Calu3 (cell line): ENCODE measurements around the gene BTBD8. TPM values are rescaled to one million over a fixed set of nuclear protein-coding genes. Genes with fewer than 3 reads are reported as not detected.

Source experiments
- BruUV-seq: library from RNA; stranded (reverse); fragments of 400-500 nt; replicated peaks from 2 replicates; lab custom pipeline; 2021; lab: Mats Ljungman, UMichigan
- CTCF ChIA-PET: fragments of 300-600 bp; sonication (Branson Sonifier 250); formaldehyde crosslinking; loops from one replicate; lab custom pipeline; 2022; ENCODE audit warnings: antibody characterized with exemption; lab: Charles Lee
- DNase-seq: peaks from one replicate; pipeline ENCODE4 v3.0.0; 2022
- H3K27ac Mint-ChIP-seq: one replicate; pipeline ENCODE4 v1.8.0; 2022; ENCODE audit warnings: mixed read lengths; ENCODE audit not compliant: unreplicated experiment
- H3K27me3 Mint-ChIP-seq: one replicate; pipeline ENCODE4 v1.8.0; 2022; ENCODE audit warnings: mixed read lengths; ENCODE audit not compliant: unreplicated experiment
- H3K36me3 Mint-ChIP-seq: one replicate; pipeline ENCODE4 v1.8.0; 2022; ENCODE audit warnings: mild to moderate bottlenecking, moderate library complexity, mixed read lengths; ENCODE audit not compliant: insufficient read depth, unreplicated experiment
- H3K4me1 Mint-ChIP-seq: one replicate; pipeline ENCODE4 v1.8.0; 2022; ENCODE audit warnings: mild to moderate bottlenecking, low read depth, mixed read lengths; ENCODE audit not compliant: unreplicated experiment
- H3K4me3 Mint-ChIP-seq: one replicate; pipeline ENCODE4 v1.8.0; 2022; ENCODE audit warnings: mild to moderate bottlenecking, low read depth, moderate library complexity, mixed read lengths; ENCODE audit not compliant: unreplicated experiment
- H3K9me3 Mint-ChIP-seq: one replicate; pipeline ENCODE4 v1.8.0; 2022; ENCODE audit warnings: low read depth, mixed read lengths; ENCODE audit not compliant: unreplicated experiment
- intact Hi-C: fragments of 100-400 bp; cut with micrococcal nuclease; formaldehyde crosslinking; loops from one replicate; pipeline ENCODE4 v1.10.0; 2022; ENCODE audit not compliant: unreplicated experiment
- total RNA-seq: library from RNA; stranded (reverse); gene quantifications from 2 replicates; pipeline ENCODE4 v1.2.3, GENCODE V29; 2022
- TF ChIP-seq, protein P1 (sequence below): fragments of 200-600 bp; IDR thresholded peaks from one replicate; pipeline ENCODE4 v1.8.0; 2022; ENCODE audit warnings: antibody characterized with exemption; ENCODE audit not compliant: unreplicated experiment

The BTBD8 gene
- total RNA-seq, 1 experiment from 2014 or later = 4.0 TPM

DNA sequence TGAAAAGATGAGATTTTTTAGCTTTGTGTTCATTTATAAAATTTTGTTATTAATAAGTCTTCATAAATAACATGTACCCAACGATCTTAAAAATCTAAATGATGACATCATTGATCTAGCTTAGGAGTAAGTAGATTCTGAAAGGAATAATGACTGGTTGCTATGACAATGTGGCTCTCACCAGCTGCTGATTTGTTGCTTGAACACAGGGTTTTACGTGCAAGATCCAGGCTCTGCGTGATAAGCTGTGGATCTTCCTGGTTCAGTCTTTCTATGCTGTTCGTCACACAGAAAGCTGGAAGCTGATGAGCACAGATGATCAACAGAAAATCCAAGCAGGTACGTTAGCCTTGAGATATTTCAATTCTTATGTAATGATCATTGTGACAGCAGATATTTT lies 88.5 kb downstream of the BTBD8 start:
- CTCF ChIA-PET = no interaction called here
- no peaks in the 10 kb centered on the region for H3K9me3 Mint-ChIP-seq
- H3K27ac Mint-ChIP-seq = no peak overlapping the region

DNA sequence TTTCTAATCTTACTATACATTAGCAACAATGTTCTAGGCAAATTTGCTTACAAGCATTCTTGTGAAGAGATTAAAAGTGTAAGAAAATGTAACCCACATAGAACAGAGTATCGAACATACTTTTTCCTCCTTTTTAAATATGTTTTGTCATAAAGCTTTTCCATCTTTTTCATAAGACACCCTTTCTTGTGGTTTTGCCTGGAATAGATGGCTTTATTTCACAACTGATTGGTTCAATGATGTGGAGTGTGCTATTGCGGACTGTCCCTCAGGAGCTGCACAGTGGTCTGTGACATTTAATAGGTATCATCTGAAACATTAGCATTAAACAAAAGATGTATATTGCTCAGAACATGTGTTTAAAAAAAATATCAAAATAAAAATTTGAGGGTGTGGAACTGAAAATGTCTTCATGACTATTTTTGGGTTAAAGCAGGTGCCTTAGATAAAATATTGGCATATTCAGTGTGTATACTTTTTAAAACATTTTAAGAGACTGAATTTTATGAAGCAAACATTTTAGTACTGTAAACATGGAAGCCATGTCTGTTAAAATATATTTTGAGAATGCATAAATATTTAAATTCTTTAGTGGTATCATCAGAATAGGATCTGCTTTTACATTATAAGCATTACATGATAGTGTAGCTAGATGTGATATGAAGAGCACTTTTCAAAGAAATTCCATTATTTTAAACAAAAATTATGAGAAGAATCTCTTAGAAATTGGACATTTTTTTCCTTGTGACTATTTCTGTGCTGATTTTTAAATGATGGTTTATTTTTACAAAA lies 89.3 kb downstream of the BTBD8 start:
- no peaks in the 10 kb centered on the region for H3K36me3 Mint-ChIP-seq
- intact Hi-C loops = no loop called here
- CTCF ChIA-PET = no interaction called here
- no peak for DNase-seq
- BruUV-seq = no TSS peak
- no peaks in the 10 kb centered on the region for H3K27me3 Mint-ChIP-seq
- no peaks in the 10 kb centered on the region for H3K4me1 Mint-ChIP-seq
- H3K4me3 Mint-ChIP-seq = no peak overlapping the region
- no peak overlapping the region for H3K27ac Mint-ChIP-seq
- TF ChIP-seq, protein P1, sequence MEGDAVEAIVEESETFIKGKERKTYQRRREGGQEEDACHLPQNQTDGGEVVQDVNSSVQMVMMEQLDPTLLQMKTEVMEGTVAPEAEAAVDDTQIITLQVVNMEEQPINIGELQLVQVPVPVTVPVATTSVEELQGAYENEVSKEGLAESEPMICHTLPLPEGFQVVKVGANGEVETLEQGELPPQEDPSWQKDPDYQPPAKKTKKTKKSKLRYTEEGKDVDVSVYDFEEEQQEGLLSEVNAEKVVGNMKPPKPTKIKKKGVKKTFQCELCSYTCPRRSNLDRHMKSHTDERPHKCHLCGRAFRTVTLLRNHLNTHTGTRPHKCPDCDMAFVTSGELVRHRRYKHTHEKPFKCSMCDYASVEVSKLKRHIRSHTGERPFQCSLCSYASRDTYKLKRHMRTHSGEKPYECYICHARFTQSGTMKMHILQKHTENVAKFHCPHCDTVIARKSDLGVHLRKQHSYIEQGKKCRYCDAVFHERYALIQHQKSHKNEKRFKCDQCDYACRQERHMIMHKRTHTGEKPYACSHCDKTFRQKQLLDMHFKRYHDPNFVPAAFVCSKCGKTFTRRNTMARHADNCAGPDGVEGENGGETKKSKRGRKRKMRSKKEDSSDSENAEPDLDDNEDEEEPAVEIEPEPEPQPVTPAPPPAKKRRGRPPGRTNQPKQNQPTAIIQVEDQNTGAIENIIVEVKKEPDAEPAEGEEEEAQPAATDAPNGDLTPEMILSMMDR = no peak
- H3K9me3 Mint-ChIP-seq = no peaks in the 10 kb centered on the region

More for the DNA sequence above, 88.5 kb downstream of the BTBD8 start:
- TF ChIP-seq, protein P1 = no peak
- no TSS peak for BruUV-seq
- DNase-seq = no peak
- H3K4me3 Mint-ChIP-seq = no peak overlapping the region
- intact Hi-C loops = no loop called here
- no peaks in the 10 kb centered on the region for H3K27me3 Mint-ChIP-seq
- H3K36me3 Mint-ChIP-seq = no peaks in the 10 kb centered on the region
- H3K4me1 Mint-ChIP-seq = no peaks in the 10 kb centered on the region

DNA sequence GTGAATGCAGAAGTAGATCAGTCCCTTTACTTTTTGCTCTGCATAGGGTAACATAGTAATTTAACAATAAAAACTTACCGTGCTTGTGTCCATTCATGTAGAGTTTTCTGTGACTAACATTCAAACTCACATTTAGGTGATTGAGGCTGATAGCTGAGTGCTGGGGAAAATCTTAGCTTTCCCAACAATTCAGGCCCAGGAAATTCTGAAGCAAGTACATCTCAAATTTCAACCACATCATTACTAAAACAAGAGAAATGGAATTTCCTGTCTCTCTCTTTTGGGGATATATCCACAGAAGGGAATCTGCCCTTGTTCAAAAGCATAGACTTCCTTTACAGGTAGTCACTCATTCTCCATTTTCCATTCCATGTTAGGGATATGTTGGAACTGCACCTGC lies 104.5 kb downstream of the BTBD8 start:
- Mint-ChIP-seq H3K4me3 (no peak overlapping the region), H3K27me3 (no peaks in the 10 kb centered on the region), H3K36me3 (no peaks in the 10 kb centered on the region), H3K27ac (no peak overlapping the region), H3K4me1 (no peaks in the 10 kb centered on the region), H3K9me3 (no peaks in the 10 kb centered on the region)
- CTCF ChIA-PET = no interaction called here
- intact Hi-C loops = no loop called here
- TF ChIP-seq, protein P1 = no peak
- DNase-seq = no peak
- BruUV-seq = no TSS peak

DNA sequence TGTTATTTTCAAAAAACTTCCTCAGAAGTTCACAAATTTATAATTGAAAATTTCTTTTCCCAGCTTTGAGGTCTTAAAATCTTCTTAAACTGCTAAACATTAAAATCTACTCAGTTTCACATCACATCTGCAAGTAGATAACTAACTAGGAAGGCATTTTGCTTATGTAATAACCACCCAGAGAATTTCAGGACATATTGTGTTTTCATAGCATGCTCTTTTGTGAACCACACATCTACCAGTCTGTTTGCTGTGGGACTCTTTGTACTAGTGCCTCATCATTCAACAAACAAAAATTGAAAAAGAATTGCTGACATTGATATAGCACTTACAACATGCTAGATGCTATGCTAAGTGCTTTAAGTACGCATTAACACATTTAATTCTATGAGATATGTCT lies 105.9 kb downstream of the BTBD8 start:
- CTCF ChIA-PET = no interaction called here
- no peaks in the 10 kb centered on the region for H3K9me3 Mint-ChIP-seq
- no peaks in the 10 kb centered on the region for H3K4me1 Mint-ChIP-seq
- BruUV-seq = no TSS peak
- DNase-seq = no peak
- TF ChIP-seq, protein P1 = no peak
- H3K27me3 Mint-ChIP-seq = no peaks in the 10 kb centered on the region
- no peak overlapping the region for H3K4me3 Mint-ChIP-seq
- no peak overlapping the region for H3K27ac Mint-ChIP-seq
- H3K36me3 Mint-ChIP-seq = no peaks in the 10 kb centered on the region
- intact Hi-C loops = no loop called here
